ENCODE data around the gene APC.

- TF ChIP-seq RARB (CRISPR knock-in tag; IDR thresholded peaks at IDR 0.05): no peak
- no peak for TF ChIP-seq PPARA (CRISPR knock-in tag; IDR thresholded peaks at IDR 0.05; ENCODE audit: borderline replicate concordance)
- no peak for TF ChIP-seq CSDC2 (CRISPR knock-in tag; IDR thresholded peaks at IDR 0.05)
- no peak for TF ChIP-seq CREB5 (CRISPR knock-in tag; IDR thresholded peaks at IDR 0.05; ENCODE audit: low read depth)
- TF ChIP-seq SNAI2 (CRISPR knock-in tag; IDR thresholded peaks at IDR 0.05): no peak
- TF ChIP-seq ARNTL (CRISPR knock-in tag; IDR thresholded peaks at IDR 0.05; ENCODE audit: borderline replicate concordance, low read depth): no peak
- no peak for TF ChIP-seq TSHZ2 (CRISPR knock-in tag; IDR thresholded peaks at IDR 0.05)
- TF ChIP-seq ZFP30 (CRISPR knock-in tag; IDR thresholded peaks at IDR 0.05): no peak
These were observed 42.6 kb upstream of the APC start for GRCh38 chr5:112694853-112695709.

Data from SK-N-SH treated with all-trans-retinoic acid at 6 μM for 48 hours (cell line).